Measurements from ENCODE around the gene ZNF695.

- TF ChIP-seq CTCF (IDR thresholded peaks at IDR 0.05) (no peak), POLR2AphosphoS5 (IDR thresholded peaks at IDR 0.05) (no peak)
These were observed 57.9 kb downstream of the ZNF695 start for GRCh38 chr1:246949956-246950355.

Measured in prostate gland (tissue), 2 donors.